Stomach (tissue), 4 donors: ENCODE measurements around the gene AFM.
"Not testable (repeated sequence)": the region's sequence is repeated elsewhere in the genome, so short reads cannot be mapped to it uniquely, and the experiment has no call there.

Experiments
- POLR2A ChIP-seq, 4 donors: fragments of 450-650 bp; IDR thresholded peaks; one replicate each; pipeline ENCODE4 v1.6.1; 2016; ENCODE audit warnings: antibody characterized with exemption in 4 of 4, control low read depth in 2 of 4, mild to moderate bottlenecking in 1 of 4, moderate library complexity in 1 of 4
- TF ChIP-seq, protein P1 (sequence below), 7 experiments: fragments of 450-650 bp in 4 of 7; fragments of 200-600 bp in 3 of 7; sonication (generic) in 3 of 7; IDR thresholded peaks; one replicate each; pipeline ENCODE4 v1.5.1; 2016 to 2019; ENCODE audit warnings: antibody characterized with exemption in 7 of 7, control low read depth in 2 of 7, mild to moderate bottlenecking in 1 of 7

DNA sequence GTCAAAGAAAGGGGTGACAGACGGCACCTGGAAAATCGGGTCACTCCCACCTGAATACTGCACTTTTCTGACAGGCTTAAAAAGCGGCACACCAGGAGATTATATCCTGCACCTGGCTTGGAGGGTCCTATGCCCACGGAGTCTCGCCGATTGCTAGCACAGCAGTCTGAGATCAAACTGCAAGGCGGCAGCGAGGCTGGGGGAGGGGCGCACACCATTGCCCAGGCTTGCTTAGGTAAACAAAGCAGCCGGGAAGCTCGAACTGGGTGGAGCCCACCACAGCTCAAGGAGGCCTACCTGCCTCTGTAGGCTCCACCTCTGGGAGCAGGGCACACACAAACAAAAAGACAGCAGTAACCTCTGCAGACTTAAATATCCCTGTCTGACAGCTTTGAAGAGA is 69.3 kb downstream of the AFM start:
- not testable (repeated sequence) for TF ChIP-seq POLR2A (IDR thresholded peaks at IDR 0.05)
- TF ChIP-seq, protein P1, sequence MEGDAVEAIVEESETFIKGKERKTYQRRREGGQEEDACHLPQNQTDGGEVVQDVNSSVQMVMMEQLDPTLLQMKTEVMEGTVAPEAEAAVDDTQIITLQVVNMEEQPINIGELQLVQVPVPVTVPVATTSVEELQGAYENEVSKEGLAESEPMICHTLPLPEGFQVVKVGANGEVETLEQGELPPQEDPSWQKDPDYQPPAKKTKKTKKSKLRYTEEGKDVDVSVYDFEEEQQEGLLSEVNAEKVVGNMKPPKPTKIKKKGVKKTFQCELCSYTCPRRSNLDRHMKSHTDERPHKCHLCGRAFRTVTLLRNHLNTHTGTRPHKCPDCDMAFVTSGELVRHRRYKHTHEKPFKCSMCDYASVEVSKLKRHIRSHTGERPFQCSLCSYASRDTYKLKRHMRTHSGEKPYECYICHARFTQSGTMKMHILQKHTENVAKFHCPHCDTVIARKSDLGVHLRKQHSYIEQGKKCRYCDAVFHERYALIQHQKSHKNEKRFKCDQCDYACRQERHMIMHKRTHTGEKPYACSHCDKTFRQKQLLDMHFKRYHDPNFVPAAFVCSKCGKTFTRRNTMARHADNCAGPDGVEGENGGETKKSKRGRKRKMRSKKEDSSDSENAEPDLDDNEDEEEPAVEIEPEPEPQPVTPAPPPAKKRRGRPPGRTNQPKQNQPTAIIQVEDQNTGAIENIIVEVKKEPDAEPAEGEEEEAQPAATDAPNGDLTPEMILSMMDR (IDR thresholded peaks at IDR 0.05): not testable (repeated sequence)
